ENCODE data around the gene MAP3K14.

DNA sequence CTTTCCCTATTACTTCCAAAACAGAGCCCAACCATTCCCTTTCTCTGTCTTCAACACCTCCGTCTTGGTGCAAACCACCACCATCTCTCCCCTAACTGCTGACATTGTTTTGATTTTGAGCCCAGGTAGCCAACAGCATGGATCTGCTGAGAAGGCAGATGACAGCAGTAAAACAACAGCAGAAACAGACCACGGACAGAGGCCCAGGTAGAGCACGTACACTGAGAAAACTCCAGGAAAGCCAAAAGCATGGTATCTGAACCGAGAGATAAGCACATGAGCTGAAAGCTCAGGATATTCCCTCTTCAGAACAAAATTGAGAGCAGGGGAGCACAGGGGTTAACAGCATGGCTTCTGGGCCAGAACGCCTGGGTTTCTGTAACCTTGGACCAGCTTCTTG is 18.9 kb upstream of the MAP3K14 start:
- TF ChIP-seq, protein P1, sequence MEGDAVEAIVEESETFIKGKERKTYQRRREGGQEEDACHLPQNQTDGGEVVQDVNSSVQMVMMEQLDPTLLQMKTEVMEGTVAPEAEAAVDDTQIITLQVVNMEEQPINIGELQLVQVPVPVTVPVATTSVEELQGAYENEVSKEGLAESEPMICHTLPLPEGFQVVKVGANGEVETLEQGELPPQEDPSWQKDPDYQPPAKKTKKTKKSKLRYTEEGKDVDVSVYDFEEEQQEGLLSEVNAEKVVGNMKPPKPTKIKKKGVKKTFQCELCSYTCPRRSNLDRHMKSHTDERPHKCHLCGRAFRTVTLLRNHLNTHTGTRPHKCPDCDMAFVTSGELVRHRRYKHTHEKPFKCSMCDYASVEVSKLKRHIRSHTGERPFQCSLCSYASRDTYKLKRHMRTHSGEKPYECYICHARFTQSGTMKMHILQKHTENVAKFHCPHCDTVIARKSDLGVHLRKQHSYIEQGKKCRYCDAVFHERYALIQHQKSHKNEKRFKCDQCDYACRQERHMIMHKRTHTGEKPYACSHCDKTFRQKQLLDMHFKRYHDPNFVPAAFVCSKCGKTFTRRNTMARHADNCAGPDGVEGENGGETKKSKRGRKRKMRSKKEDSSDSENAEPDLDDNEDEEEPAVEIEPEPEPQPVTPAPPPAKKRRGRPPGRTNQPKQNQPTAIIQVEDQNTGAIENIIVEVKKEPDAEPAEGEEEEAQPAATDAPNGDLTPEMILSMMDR (IDR thresholded peaks at IDR 0.05) = no peak
- TF ChIP-seq POLR2A (IDR thresholded peaks at IDR 0.05) = no peak

Measured in thyroid gland (tissue), 4 donors.